HG02759 (cell line): ENCODE measurements around the gene EPHB2.

Source experiments
- ATAC-seq: cut with Tn5 transposase; IDR thresholded peaks from one replicate; pipeline ENCODE4 v1.9.1; 2021; ENCODE audit warnings: mild to moderate bottlenecking, moderate library complexity; ENCODE audit not compliant: unreplicated experiment

The EPHB2 gene

GRCh38 chr1:22749919-22750684 lies 39.5 kb downstream of the EPHB2 start:
- no peak for ATAC-seq

- ATAC-seq: no peak
Observed at GRCh38 chr1:22750685-22751051, 40.0 kb downstream of the EPHB2 start.

GRCh38 chr1:22751124-22751531 lies 40.5 kb downstream of the EPHB2 start:
- no peak for ATAC-seq

- ATAC-seq: no peak
Observed at GRCh38 chr1:22752339-22752738, 41.7 kb downstream of the EPHB2 start.

GRCh38 chr1:22753481-22753971 lies 42.9 kb downstream of the EPHB2 start:
- no peak for ATAC-seq

GRCh38 chr1:22754106-22754768 lies 43.6 kb downstream of the EPHB2 start:
- no peak for ATAC-seq

GRCh38 chr1:22754824-22755223 lies 44.2 kb downstream of the EPHB2 start:
- no peak for ATAC-seq

- no peak for ATAC-seq
Observed at GRCh38 chr1:22755641-22756040, 45.0 kb downstream of the EPHB2 start.

- no peak for ATAC-seq
Observed at GRCh38 chr1:22756125-22756735, 45.6 kb downstream of the EPHB2 start.

GRCh38 chr1:22760455-22760854 lies 49.8 kb downstream of the EPHB2 start:
- ATAC-seq: no peak

- ATAC-seq: no peak
Observed at GRCh38 chr1:22761101-22761500, 50.5 kb downstream of the EPHB2 start.

- ATAC-seq: no peak
Observed at GRCh38 chr1:22761821-22762220, 51.2 kb downstream of the EPHB2 start.

- ATAC-seq: no peak
Observed at GRCh38 chr1:22763487-22764200, 53.0 kb downstream of the EPHB2 start.

GRCh38 chr1:22767852-22768251 lies 57.2 kb downstream of the EPHB2 start:
- no peak for ATAC-seq

- ATAC-seq: no peak
Observed at GRCh38 chr1:22769932-22770331, 59.3 kb downstream of the EPHB2 start.

- ATAC-seq: no peak
Observed at GRCh38 chr1:22772014-22772413, 61.4 kb downstream of the EPHB2 start.

GRCh38 chr1:22773981-22774832 lies 63.6 kb downstream of the EPHB2 start:
- no peak for ATAC-seq

GRCh38 chr1:22774833-22775182 lies 64.2 kb downstream of the EPHB2 start:
- ATAC-seq: no peak

- no peak for ATAC-seq
Observed at GRCh38 chr1:22775478-22775877, 64.8 kb downstream of the EPHB2 start.

GRCh38 chr1:22776035-22776613 lies 65.5 kb downstream of the EPHB2 start:
- no peak for ATAC-seq
